Osteocyte (in vitro differentiated cells): Measurements from ENCODE around the gene TNFAIP8. TPM values are rescaled to one million over a fixed set of nuclear protein-coding genes. Genes with fewer than 3 reads are reported as not detected.
"Not testable (repeated sequence)": the region's sequence is repeated elsewhere in the genome, so short reads cannot be mapped to it uniquely, and the experiment has no call there.

ENCODE experiments used
- DNase-seq: peaks from one replicate; pipeline ENCODE4 v3.0.0; 2021; ENCODE audit warnings: mixed read lengths; ENCODE audit not compliant: unreplicated experiment; ENCODE audit errors: extremely low spot score
- H3K27ac Mint-ChIP-seq: one replicate; pipeline ENCODE4 v1.8.0; 2021; ENCODE audit warnings: mild to moderate bottlenecking, mixed read lengths; ENCODE audit not compliant: unreplicated experiment
- H3K27me3 Mint-ChIP-seq: one replicate; pipeline ENCODE4 v1.8.0; 2021; ENCODE audit warnings: mixed read lengths; ENCODE audit not compliant: unreplicated experiment
- H3K36me3 Mint-ChIP-seq: one replicate; pipeline ENCODE4 v1.8.0; 2021; ENCODE audit warnings: mixed read lengths; ENCODE audit not compliant: unreplicated experiment
- H3K4me1 Mint-ChIP-seq: one replicate; pipeline ENCODE4 v1.8.0; 2021; ENCODE audit warnings: mixed read lengths; ENCODE audit not compliant: unreplicated experiment
- H3K4me3 Mint-ChIP-seq: one replicate; pipeline ENCODE4 v1.8.0; 2021; ENCODE audit warnings: mild to moderate bottlenecking, moderate library complexity, mixed read lengths; ENCODE audit not compliant: unreplicated experiment
- H3K9me3 Mint-ChIP-seq: one replicate; pipeline ENCODE4 v1.8.0; 2021; ENCODE audit warnings: mixed read lengths; ENCODE audit not compliant: unreplicated experiment
- total RNA-seq: library from RNA; stranded (reverse); gene quantifications from 2 replicates; pipeline ENCODE4 v1.2.1, GENCODE V29; 2021
- TF ChIP-seq, protein P1 (sequence below): fragments of 200-600 bp; sonication (generic); IDR thresholded peaks from 2 replicates; pipeline ENCODE4 v1.5.0; 2021; ENCODE audit warnings: antibody characterized with exemption, mild to moderate bottlenecking, moderate library complexity

TNFAIP8 gene
- total RNA-seq, 1 donor from 2014 or later, result 13.3 TPM

DNA sequence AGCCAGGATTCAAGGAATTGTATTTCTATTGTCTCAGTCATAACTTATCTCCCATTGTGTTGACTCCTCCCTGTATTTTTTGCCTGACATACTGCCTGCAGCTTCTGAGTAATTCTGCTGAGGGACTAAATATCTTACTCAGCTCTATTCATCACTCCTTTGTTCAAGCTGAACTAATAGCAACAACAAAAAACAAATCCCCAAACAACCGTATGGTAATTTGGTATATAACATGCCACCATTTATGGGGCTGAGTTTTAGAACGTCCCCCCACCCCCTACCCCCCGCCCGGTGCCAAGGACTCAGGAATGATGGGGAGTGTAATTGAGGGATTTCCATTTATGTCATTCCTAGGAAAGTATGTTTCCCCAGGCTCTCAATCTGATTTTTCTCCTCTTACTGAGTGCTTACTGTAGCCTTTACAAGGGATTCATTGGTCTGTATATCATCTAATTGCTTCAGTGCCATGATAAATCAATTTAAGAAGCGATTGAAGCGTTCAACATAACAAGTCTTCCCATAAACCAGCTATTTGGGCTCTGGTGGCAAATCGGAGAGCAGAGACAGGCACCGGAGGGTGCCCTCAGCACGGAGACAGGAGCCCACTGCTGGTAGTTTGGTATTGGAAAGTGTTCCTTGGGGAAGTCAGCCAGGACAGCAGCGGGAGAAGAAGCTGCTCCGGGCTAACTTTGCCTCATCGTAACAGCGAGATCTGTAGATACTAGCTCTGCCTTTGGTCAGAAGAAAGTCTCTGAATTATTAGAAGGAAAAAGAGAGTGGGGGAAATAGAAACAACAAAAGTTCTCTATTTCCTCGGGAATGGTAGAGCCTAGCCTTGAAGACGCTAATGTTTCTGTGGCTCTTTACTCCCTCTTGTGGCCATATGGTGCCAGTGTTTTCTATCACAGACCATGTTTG is 55.8 kb downstream of the TNFAIP8 start:
- Mint-ChIP-seq H3K9me3 (no peaks in the 10 kb centered on the region), H3K36me3 (no peaks in the 10 kb centered on the region), H3K27ac (peak overlapping the region; percentile 97), H3K4me3 (peak overlapping the region; percentile 93), H3K4me1 (peaks cover 15% of the 10 kb centered on the region), H3K27me3 (no peaks in the 10 kb centered on the region)
- TF ChIP-seq, protein P1, sequence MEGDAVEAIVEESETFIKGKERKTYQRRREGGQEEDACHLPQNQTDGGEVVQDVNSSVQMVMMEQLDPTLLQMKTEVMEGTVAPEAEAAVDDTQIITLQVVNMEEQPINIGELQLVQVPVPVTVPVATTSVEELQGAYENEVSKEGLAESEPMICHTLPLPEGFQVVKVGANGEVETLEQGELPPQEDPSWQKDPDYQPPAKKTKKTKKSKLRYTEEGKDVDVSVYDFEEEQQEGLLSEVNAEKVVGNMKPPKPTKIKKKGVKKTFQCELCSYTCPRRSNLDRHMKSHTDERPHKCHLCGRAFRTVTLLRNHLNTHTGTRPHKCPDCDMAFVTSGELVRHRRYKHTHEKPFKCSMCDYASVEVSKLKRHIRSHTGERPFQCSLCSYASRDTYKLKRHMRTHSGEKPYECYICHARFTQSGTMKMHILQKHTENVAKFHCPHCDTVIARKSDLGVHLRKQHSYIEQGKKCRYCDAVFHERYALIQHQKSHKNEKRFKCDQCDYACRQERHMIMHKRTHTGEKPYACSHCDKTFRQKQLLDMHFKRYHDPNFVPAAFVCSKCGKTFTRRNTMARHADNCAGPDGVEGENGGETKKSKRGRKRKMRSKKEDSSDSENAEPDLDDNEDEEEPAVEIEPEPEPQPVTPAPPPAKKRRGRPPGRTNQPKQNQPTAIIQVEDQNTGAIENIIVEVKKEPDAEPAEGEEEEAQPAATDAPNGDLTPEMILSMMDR, result peak; percentile 95
- DNase-seq, result peak; percentile 86

DNA sequence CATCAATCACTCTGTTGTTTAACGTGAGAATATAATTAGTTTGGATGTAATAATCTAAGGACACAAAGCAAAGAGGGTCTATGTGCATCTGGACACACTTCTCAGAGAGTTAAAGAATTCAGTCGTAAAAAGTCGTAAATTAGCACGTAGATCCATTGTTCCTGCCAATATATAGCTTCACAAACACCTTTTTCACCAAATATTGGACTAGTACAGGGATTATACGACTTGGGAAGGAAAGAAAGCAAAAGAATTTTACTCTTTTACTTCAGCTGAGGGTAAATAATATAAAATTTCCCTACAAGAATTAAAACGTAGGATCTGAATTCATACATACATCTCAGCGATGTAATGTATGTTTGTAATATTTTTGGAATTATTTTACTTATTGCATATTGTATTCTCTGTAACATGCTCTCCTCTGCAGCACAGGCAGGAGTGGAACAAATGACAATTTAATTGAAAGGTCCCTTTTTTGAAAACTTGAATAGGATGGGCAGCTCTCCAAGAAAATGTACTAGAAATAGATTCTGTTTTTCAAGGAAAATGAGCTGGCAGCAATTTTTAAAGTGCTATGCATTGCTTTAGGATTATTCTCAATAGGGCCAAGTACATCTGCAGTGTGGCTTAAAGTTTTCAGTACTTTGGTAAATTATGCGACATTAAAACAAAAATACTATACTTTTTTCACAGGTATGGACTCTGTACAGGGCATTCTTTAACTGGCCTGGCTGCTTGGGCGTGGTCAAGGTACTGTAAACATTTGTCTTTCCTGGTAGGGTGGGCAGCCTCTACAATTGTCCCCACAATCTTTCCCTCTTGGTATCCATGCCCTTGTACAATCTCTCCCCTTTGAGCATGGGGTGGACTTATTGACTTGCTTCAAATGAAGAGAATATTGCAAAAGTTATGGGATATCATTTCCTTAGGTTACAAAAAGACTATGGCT is 56.7 kb downstream of the TNFAIP8 start:
- DNase-seq, result no peak
- TF ChIP-seq, protein P1, result no peak
- Mint-ChIP-seq H3K36me3 (no peaks in the 10 kb centered on the region), H3K9me3 (no peaks in the 10 kb centered on the region), H3K4me3 (peak overlapping the region; percentile 93), H3K4me1 (peaks cover 15% of the 10 kb centered on the region), H3K27me3 (peaks cover under 1% of the 10 kb centered on the region), H3K27ac (no peak overlapping the region)

DNA sequence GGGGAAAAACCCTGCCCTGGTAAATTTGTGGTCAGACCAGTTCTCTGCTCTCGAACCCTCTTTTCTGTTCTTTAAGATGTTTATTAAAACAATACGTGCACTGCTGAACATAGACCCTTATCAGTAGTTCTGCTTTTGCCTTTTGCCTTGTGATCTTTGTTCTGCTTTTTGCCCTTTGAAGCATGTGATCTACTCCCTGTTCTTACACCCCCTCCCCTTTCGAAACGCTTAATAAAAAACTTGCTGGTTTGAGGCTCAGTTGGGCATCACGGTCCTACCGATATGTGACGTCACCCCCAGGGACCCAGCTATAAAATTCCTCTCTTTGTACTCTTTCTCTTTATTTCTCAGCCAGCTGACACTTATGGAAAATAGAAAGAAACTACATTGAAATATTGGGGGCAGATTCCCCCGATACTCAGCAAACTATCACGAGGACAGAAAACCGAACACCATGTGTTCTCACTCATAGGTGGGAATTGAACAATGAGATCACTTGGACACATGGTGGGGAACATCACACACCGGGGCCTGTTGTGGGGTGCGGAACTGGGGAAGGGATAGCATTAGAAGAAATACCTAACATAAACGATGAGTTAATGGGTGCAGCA is 58.4 kb downstream of the TNFAIP8 start:
- peaks cover 17% of the 10 kb centered on the region for H3K4me1 Mint-ChIP-seq
- not testable (repeated sequence) for H3K27ac Mint-ChIP-seq, H3K9me3 Mint-ChIP-seq, H3K27me3 Mint-ChIP-seq, DNase-seq, H3K36me3 Mint-ChIP-seq, H3K4me3 Mint-ChIP-seq

DNA sequence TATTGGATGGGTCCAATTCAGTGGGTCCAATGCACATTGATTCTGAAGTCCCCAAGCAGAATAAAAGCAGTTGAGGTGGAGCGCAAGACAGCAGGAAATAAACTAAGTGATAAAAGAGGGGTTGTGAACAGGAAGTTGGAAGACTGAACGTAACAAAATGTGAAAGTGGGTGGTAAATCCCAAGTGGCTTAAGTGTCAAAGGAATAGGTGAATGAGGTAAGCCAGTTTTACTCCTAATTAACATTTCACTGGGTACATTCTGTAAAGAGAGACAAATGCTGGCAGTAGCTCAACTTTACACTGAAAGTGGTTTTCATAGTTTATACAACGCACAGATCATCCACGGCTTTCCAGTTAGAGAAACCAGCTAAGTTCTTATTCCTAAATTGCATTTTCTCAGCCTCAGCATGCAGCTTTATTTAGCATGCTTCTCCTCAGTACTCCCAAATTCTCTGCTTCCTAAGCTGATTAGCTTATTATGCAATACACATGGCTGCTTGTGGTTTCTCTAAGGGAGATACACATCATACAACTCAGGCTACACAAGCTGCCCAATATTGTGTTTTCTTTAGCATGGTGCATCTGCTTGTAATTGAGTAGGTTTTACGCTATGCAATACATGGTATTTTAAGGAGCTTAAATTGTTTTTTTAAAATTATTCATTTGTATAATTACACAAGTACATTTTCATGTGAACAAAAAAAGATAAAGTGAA is 62.2 kb downstream of the TNFAIP8 start:
- TF ChIP-seq, protein P1, result no peak
- no peaks in the 10 kb centered on the region for H3K9me3 Mint-ChIP-seq
- H3K36me3 Mint-ChIP-seq, result no peaks in the 10 kb centered on the region
- H3K4me3 Mint-ChIP-seq, result no peak overlapping the region
- no peak overlapping the region for H3K27ac Mint-ChIP-seq
- H3K4me1 Mint-ChIP-seq, result peaks cover 10% of the 10 kb centered on the region
- peaks cover 1% of the 10 kb centered on the region for H3K27me3 Mint-ChIP-seq
- DNase-seq, result no peak

DNA sequence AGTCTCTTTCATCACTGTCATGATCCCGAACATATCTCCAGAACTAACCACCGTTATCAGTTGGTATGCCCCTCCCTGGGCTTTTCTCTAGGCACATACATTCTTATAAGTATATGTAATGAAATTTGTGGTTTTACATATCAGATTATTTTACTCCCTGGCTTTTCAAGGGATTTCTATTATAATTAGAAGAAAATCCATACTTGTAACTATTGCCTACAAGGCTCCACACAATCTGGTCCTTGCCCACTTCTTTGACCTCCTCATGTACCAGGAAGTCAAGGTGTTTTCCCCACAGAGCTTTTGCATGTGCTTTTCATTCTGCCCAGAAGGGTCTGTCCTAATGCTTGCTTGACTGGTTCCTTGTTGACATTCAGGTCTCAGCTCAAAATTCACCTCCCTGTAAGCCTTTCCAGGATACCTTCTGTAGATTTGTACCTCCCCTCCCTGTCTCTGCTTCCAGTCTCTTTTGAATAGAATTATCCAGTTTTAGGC is 62.8 kb downstream of the TNFAIP8 start:
- Mint-ChIP-seq H3K4me3 (no peak overlapping the region), H3K27ac (no peak overlapping the region), H3K4me1 (peaks cover 10% of the 10 kb centered on the region), H3K9me3 (no peaks in the 10 kb centered on the region), H3K36me3 (no peaks in the 10 kb centered on the region), H3K27me3 (peaks cover 1% of the 10 kb centered on the region)
- TF ChIP-seq, protein P1, result no peak
- DNase-seq, result no peak
